SU-DHL-6 (cell line): ENCODE measurements around the gene BTBD2.

ENCODE experiments used
- CTCF ChIP-seq: fragments of 200-600 bp; sonication (generic); IDR thresholded peaks from one replicate; pipeline ENCODE4 v1.5.1; 2017; ENCODE audit warnings: antibody characterized with exemption, mild to moderate bottlenecking, low read length, moderate library complexity; ENCODE audit not compliant: insufficient read depth, poor library complexity, severe bottlenecking
- EZH2phosphoT487 ChIP-seq: fragments of 200-600 bp; sonication (generic), shearing (Covaris generic); conservative IDR thresholded peaks from 2 replicates; pipeline ENCODE4 v1.6.1; 2018; ENCODE audit warnings: mild to moderate bottlenecking, antibody characterized with exemption, low read length, moderate library complexity, mixed read lengths

GRCh38 chr19:1979642-1980041, 35.9 kb downstream of the BTBD2 start:
- no peak for TF ChIP-seq CTCF
- TF ChIP-seq EZH2phosphoT487 = no peak
